T47D (cell line): ENCODE results near the gene ARHGEF12.
A peak's percentile ranks its signal among the peaks of the same experiment; 100 is the strongest.

ENCODE experiments used
- DNase-seq, 2 experiments: peaks; one replicate each; pipeline versions ENCODE4 v3.0.0 to v3.0.0-alpha.2; 2011 to 2012; ENCODE audit warnings: low read depth in 1 of 2, low spot score in 1 of 2
- JUND ChIP-seq: IDR thresholded peaks from 2 replicates; pipeline ENCODE4 v1.6.1; 2012; ENCODE audit warnings: low read depth
- in situ Hi-C: cut with HindIII; loops from 2 replicates; pipeline ENCODE4 v1.10.0; 2016; ENCODE audit warnings: low sequenced_read_pairs, low pct_unique_long_range_greater_than_20kb

Gene ARHGEF12

DNA sequence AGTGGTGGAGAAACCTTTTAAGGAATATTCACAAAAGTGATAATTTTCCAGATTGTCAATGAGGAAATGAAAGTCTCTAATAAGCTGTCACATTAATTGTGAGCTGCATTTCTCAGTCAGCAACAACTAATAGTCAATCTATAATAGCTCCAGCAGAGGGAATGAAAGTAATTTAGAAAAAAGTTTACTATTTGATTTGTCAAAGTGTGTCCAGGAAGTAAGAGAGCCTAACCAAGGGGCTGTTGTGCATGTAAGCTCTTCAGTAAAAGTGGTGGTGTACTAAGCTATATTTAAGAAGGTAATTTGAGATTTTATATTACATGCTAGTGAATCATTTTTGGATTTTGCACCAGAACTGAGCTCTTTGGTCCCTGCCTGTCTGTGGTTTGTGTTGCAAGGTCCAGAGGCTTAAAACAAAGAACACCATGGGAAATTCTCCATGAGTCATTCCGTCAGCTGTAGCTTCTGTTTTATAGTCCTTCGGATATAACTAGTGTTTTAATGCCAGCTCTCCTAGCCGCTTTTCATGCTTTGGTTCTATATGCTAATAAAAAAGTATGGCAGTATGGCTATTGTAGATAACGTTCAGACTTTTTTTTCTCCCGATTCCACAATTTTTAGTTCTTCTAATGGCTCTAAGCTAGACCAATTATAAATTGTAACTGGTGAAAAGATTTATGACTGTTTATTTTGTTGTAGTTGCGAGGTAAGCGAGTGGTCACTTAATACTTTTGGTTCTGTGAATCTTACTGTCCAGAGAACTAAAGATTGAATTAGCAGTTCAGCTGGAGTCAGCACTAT, 64.6 kb downstream of the ARHGEF12 start:
- no peak for TF ChIP-seq JUND
- in situ Hi-C loops = no loop called here
- DNase-seq = peak in 1 of 2 experiments; percentile 43

- no peak for TF ChIP-seq JUND
- in situ Hi-C loops = no loop called here
- no peak for DNase-seq
Measured at GRCh38 chr11:120401506-120401905, 65.3 kb downstream of the ARHGEF12 start.

GRCh38 chr11:120403966-120404365, 67.8 kb downstream of the ARHGEF12 start:
- in situ Hi-C loops = no loop called here
- DNase-seq = no peak
- no peak for TF ChIP-seq JUND

- no peak for DNase-seq
- no peak for TF ChIP-seq JUND
- in situ Hi-C loops = no loop called here
Measured at GRCh38 chr11:120404495-120404894, 68.3 kb downstream of the ARHGEF12 start.

DNA sequence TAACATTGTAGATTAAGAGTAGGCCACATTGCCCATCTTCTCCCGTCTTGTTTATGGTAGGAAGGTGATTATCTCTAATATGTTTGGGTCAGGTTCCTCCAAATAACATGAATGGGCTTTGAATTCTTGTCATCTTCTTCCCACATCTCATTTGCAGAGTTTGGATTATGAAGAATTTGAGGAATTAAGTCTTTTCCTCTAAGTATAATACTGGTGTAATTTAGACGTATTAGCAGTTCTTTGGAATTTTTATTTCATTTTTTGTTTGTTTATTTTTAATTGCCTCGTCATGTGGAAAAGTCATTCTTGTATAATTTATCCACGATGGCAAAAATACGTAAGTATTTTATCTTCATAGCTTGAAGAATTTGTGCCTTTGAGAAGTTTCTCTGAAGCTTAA, 73.4 kb downstream of the ARHGEF12 start:
- DNase-seq = no peak
- no peak for TF ChIP-seq JUND
- in situ Hi-C loops = no loop called here

GRCh38 chr11:120410622-120411380, 74.6 kb downstream of the ARHGEF12 start:
- no peak for TF ChIP-seq JUND
- in situ Hi-C loops = no loop called here
- no peak for DNase-seq

- DNase-seq = no peak
- in situ Hi-C loops = no loop called here
- no peak for TF ChIP-seq JUND
Measured at GRCh38 chr11:120413480-120413879, 77.3 kb downstream of the ARHGEF12 start.

DNA sequence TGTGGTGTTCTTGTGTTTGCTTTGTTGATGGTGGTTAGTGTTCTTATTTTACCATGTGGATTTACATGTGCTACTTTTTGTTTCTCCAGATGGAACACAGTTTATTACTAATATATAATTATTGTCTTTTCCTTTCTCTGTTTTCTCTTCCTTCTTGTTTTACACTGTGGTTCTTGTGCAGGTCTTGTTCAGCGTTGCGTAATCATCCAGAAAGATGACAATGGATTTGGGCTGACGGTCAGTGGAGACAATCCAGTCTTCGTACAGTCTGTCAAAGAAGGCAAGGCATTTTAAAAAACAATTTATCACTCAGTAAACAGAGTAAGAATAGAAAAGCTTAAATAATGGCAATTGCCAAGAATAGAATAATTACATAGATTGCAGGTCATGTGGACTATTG, 84.4 kb downstream of the ARHGEF12 start:
- no peak for TF ChIP-seq JUND
- no peak for DNase-seq

DNA sequence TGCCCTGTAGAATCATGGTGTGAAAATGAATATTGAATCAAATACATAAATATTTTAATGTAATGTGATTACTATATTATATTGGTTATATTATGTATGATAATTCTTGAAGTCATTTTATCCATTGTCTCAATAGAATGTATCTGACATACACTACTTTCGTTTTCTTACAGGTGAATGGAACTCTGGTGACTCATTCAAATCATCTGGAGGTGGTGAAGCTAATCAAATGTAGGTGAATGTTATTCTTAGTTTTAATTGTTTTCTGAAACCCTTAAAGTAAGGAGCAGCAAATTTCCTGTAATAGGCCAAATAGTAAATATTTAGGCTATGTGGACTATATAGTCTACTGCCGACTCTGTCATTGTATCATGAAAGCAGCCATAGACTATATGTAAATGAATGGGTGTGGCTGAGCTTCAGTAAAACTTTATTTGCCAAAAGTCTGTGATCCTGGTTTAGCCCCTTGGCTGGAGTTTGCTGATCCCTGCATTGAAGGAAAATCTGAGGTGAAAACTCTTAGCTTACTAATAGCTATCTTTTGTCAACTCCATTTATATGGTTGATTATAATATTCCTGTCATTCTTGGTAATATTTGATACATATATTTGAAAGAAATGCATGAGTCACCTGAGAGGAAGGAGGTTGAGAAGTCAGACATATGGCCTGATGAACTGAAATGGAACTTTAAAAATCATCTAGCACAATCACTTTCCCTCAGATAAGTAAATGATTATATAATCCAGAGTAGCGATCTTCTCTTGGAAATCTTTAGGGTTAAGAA, 88.2 kb downstream of the ARHGEF12 start:
- TF ChIP-seq JUND = no peak
- in situ Hi-C loops = no loop called here
- no peak for DNase-seq

More for the DNA sequence above, 84.4 kb downstream of the ARHGEF12 start:
- in situ Hi-C loops = no loop called here

- no peak for TF ChIP-seq JUND
- no peak for DNase-seq
- in situ Hi-C loops = no loop called here
Measured at GRCh38 chr11:120424970-120425332, 88.7 kb downstream of the ARHGEF12 start.

DNA sequence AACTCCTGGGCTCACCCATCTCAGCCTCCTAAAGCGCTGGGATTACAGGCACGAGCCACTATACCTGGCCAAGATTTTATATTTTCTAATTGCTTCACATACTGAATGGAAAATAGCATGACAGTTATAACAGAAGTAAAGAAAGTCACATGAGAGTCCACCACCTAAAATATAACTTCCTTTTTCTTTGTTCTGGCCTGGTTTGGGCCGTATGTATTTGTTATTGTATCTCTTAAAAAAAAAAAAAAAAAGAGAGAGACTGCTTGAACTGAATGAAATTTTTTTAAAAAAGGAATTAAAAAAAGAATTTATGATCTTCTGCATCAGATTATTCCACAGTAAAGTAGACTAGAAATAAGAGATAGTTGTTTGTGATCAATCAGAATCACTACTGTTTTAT, 89.3 kb downstream of the ARHGEF12 start:
- DNase-seq = no peak
- no peak for TF ChIP-seq JUND
- in situ Hi-C loops = no loop called here

- no peak for TF ChIP-seq JUND
- in situ Hi-C loops = no loop called here
- DNase-seq = no peak
Measured at GRCh38 chr11:120430146-120430545, 93.9 kb downstream of the ARHGEF12 start.

- peak in 1 of 2 experiments; percentile 20 for DNase-seq
- TF ChIP-seq JUND = no peak
- in situ Hi-C loops = no loop called here
Measured at GRCh38 chr11:120431633-120432032, 95.4 kb downstream of the ARHGEF12 start.
